Measurements from ENCODE around the gene FKBP5.

Gene FKBP5

DNA sequence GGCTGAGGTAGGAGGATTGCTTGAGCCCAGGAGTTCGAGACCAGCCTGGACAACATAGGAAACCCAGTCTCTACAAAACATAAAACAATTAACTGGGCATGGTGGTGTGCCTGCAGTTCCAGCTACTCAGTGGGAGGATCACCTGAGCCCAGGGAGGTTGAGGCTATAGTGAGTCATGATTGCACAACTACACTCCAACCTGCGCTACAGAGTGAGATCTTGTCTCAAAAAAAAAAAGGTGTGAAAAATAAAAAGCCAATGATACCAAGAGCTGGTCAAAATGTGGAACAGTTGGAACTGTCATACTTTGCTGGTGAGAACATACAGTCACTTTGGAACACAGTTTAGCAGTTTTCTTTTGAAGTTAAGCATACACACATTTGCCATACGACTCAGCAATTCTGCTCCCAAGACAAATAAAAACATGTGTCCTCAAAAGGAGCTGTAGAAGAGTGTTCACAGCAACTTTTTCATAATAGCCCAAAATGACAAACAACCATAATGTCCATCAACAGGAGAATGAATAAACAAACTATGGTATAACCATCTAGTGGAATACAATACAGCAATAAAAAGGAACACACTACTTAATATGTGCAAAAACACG is 21.6 kb upstream of the FKBP5 start:
- no peak overlapping the region for H3K4me2 ChIP-seq (ENCODE audit: low read depth, low read length)
- DNase-seq = no peak

DNA sequence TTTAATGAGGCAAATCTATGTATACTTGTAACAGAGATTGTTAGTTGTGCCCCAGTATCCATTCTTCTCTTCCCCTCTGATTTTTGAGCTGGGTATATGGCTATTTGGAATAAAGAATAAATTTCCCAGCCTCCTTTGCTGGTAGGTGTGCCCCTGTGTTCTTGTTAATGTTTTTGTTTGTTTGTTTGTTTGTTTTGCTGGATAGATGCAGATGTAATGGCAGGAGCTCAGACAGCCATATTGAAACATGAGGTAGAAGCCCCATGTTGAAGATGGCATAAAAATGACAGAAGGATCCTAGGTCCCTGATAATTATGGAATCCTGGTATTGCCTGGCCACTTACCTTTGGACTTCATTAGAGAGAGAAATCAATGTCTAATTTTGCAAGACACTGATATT is 19.9 kb upstream of the FKBP5 start:
- Histone ChIP-seq H3K79me2 (ENCODE audit: low read length) (no peaks in the 10 kb centered on the region), H3K36me3 (replicated peaks; ENCODE audit: insufficient read depth, low read length) (no peaks in the 10 kb centered on the region), H3K27ac (ENCODE audit: low read length) (no peak overlapping the region), H3K4me1 (ENCODE audit: low read length) (no peaks in the 10 kb centered on the region), H3K4me2 (ENCODE audit: low read depth, low read length) (no peak overlapping the region), H3K9me3 (replicated peaks; ENCODE audit: insufficient read depth, low read length) (no peaks in the 10 kb centered on the region), H3K9ac (ENCODE audit: low read length) (no peak overlapping the region), H3K27me3 (replicated peaks; ENCODE audit: insufficient read depth, low read length) (no peaks in the 10 kb centered on the region), H3F3A (ENCODE audit: insufficient read depth, low read length) (no peaks in the 10 kb centered on the region), H3K4me3 (ENCODE audit: low read length) (no peak overlapping the region), H2AFZ (ENCODE audit: low read length) (no peak overlapping the region), H4K20me1 (ENCODE audit: insufficient read depth, low read length) (no peaks in the 10 kb centered on the region), H3K9me2 (replicated peaks; ENCODE audit: insufficient read depth, low read length) (no peaks in the 10 kb centered on the region)
- no peak for DNase-seq
- TF ChIP-seq EZH2phosphoT487 (IDR thresholded peaks at IDR 0.05; ENCODE audit: low read length) (no peak), EZH2 (optimal IDR thresholded peaks at IDR 0.05; ENCODE audit: low read depth, low read length) (no peak)
- TF ChIP-seq, protein P1, sequence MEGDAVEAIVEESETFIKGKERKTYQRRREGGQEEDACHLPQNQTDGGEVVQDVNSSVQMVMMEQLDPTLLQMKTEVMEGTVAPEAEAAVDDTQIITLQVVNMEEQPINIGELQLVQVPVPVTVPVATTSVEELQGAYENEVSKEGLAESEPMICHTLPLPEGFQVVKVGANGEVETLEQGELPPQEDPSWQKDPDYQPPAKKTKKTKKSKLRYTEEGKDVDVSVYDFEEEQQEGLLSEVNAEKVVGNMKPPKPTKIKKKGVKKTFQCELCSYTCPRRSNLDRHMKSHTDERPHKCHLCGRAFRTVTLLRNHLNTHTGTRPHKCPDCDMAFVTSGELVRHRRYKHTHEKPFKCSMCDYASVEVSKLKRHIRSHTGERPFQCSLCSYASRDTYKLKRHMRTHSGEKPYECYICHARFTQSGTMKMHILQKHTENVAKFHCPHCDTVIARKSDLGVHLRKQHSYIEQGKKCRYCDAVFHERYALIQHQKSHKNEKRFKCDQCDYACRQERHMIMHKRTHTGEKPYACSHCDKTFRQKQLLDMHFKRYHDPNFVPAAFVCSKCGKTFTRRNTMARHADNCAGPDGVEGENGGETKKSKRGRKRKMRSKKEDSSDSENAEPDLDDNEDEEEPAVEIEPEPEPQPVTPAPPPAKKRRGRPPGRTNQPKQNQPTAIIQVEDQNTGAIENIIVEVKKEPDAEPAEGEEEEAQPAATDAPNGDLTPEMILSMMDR (IDR thresholded peaks at IDR 0.05; ENCODE audit: low read length) = no peak

More for the DNA sequence above, 21.6 kb upstream of the FKBP5 start:
- H3K4me3 ChIP-seq (ENCODE audit: low read length) = no peak overlapping the region
- TF ChIP-seq, protein P1 (IDR thresholded peaks at IDR 0.05; ENCODE audit: low read length) = no peak
- TF ChIP-seq EZH2 (optimal IDR thresholded peaks at IDR 0.05; ENCODE audit: low read depth, low read length) (no peak), EZH2phosphoT487 (IDR thresholded peaks at IDR 0.05; ENCODE audit: low read length) (no peak)
- no peak overlapping the region for H2AFZ ChIP-seq (ENCODE audit: low read length)
- no peaks in the 10 kb centered on the region for H3K79me2 ChIP-seq (ENCODE audit: low read length)
- no peaks in the 10 kb centered on the region for H3K36me3 ChIP-seq (replicated peaks; ENCODE audit: insufficient read depth, low read length)
- no peaks in the 10 kb centered on the region for H3K4me1 ChIP-seq (ENCODE audit: low read length)
- H3F3A ChIP-seq (ENCODE audit: insufficient read depth, low read length) = no peaks in the 10 kb centered on the region
- no peaks in the 10 kb centered on the region for H3K27me3 ChIP-seq (replicated peaks; ENCODE audit: insufficient read depth, low read length)
- H3K9ac ChIP-seq (ENCODE audit: low read length) = no peak overlapping the region
- H3K9me3 ChIP-seq (replicated peaks; ENCODE audit: insufficient read depth, low read length) = no peaks in the 10 kb centered on the region
- no peaks in the 10 kb centered on the region for H3K9me2 ChIP-seq (replicated peaks; ENCODE audit: insufficient read depth, low read length)
- H3K27ac ChIP-seq (ENCODE audit: low read length) = no peak overlapping the region
- H4K20me1 ChIP-seq (ENCODE audit: insufficient read depth, low read length) = no peaks in the 10 kb centered on the region

DNA sequence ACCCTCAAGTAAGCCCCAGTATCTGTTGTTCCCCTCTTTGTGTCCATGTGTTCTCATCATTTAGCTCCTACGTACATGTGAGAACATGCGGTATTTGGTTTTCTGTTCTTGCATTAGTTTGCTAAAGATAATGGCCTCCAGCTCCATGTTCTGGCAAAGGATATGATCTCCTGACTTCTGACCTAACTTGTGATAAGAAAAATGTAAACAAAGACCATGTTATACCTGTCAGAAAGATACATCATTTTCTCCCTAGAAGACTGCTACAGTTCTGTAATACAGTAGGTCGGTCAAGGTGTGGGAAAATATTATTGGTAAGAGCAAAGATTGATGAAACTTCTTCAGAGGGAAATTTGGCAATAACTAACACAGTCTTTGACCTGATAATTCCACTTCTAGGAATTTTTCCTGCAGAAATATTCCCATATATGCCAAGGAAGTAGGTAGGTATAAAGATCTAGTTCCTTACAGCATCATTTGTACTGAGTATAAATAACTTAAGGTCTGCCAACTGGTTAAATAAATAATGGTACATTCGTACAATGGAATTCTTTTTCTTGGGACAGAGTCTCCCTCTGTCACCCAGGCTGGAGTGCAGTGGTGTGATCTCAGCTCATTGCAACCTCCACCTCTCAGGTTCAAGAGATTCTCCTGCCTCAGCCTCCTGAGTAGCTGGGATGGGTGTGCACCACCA is 19.1 kb upstream of the FKBP5 start:
- H3K27me3 ChIP-seq (replicated peaks; ENCODE audit: insufficient read depth, low read length) = no peaks in the 10 kb centered on the region
- no peak overlapping the region for H2AFZ ChIP-seq (ENCODE audit: low read length)
- no peaks in the 10 kb centered on the region for H3K79me2 ChIP-seq (ENCODE audit: low read length)
- no peaks in the 10 kb centered on the region for H3K9me3 ChIP-seq (replicated peaks; ENCODE audit: insufficient read depth, low read length)
- no peaks in the 10 kb centered on the region for H3K9me2 ChIP-seq (replicated peaks; ENCODE audit: insufficient read depth, low read length)
- no peak overlapping the region for H3K27ac ChIP-seq (ENCODE audit: low read length)
- no peak for DNase-seq
- H3K9ac ChIP-seq (ENCODE audit: low read length) = no peak overlapping the region
- no peaks in the 10 kb centered on the region for H3K36me3 ChIP-seq (replicated peaks; ENCODE audit: insufficient read depth, low read length)
- H3F3A ChIP-seq (ENCODE audit: insufficient read depth, low read length) = no peaks in the 10 kb centered on the region
- no peak overlapping the region for H3K4me2 ChIP-seq (ENCODE audit: low read depth, low read length)
- TF ChIP-seq EZH2 (optimal IDR thresholded peaks at IDR 0.05; ENCODE audit: low read depth, low read length) (no peak), EZH2phosphoT487 (IDR thresholded peaks at IDR 0.05; ENCODE audit: low read length) (no peak)
- TF ChIP-seq, protein P1 (IDR thresholded peaks at IDR 0.05; ENCODE audit: low read length) = no peak
- H3K4me3 ChIP-seq (ENCODE audit: low read length) = no peak overlapping the region
- H3K4me1 ChIP-seq (ENCODE audit: low read length) = no peaks in the 10 kb centered on the region
- H4K20me1 ChIP-seq (ENCODE audit: insufficient read depth, low read length) = no peaks in the 10 kb centered on the region

Data from MM.1S (cell line).